Activated CD8-positive, alpha-beta T cell treated with anti-CD3 and anti-CD28 coated beads for 36 hours (primary cell): ENCODE measurements around the gene GAPDH. TPM values are rescaled to one million over a fixed set of nuclear protein-coding genes. Genes with fewer than 3 reads are reported as not detected.

Experiments used
- ATAC-seq: fragments of 200-7000 bp; cut with Tn5 transposase; one replicate; pipeline ENCODE4 v1.10.0; 2021; ENCODE audit warnings: mild to moderate bottlenecking, moderate library complexity
- CTCF ChIA-PET: fragments of 350-600 bp; sonication (Branson Sonifier 250); formaldehyde crosslinking; loops from one replicate; lab custom pipeline; 2021; ENCODE audit warnings: antibody characterized with exemption; lab: Charles Lee
- POLR2A ChIA-PET: fragments of 350-600 bp; sonication (Branson Sonifier 250); formaldehyde crosslinking; loops from one replicate; lab custom pipeline; 2021; ENCODE audit warnings: antibody characterized with exemption; lab: Charles Lee
- DNase-seq: peaks from one replicate; pipeline ENCODE4 v3.0.0-alpha.2; 2020
- H3K27ac Mint-ChIP-seq: one replicate; pipeline ENCODE4 v1.8.0; 2021; ENCODE audit warnings: mild to moderate bottlenecking, mixed read lengths
- H3K27me3 Mint-ChIP-seq: one replicate; pipeline ENCODE4 v1.8.0; 2021; ENCODE audit warnings: mixed read lengths
- H3K36me3 Mint-ChIP-seq: one replicate; pipeline ENCODE4 v1.8.0; 2021; ENCODE audit warnings: low read depth, mixed read lengths
- H3K4me1 Mint-ChIP-seq: one replicate; pipeline ENCODE4 v1.8.0; 2021; ENCODE audit warnings: low read depth, mixed read lengths
- H3K4me3 Mint-ChIP-seq: one replicate; pipeline ENCODE4 v1.8.0; 2021; ENCODE audit warnings: mild to moderate bottlenecking, moderate library complexity, mixed read lengths
- H3K9me3 Mint-ChIP-seq: one replicate; pipeline ENCODE4 v1.8.0; 2021; ENCODE audit warnings: mixed read lengths
- intact Hi-C: fragments of 100-400 bp; cut with micrococcal nuclease; formaldehyde crosslinking; loops from one replicate; pipeline ENCODE4 v1.10.0; 2022
- total RNA-seq, 2 experiments: library from RNA; stranded (reverse); gene quantifications; one replicate each; pipeline ENCODE4 v1.2.3, GENCODE V29; 2021
- TF ChIP-seq, protein P1 (sequence below): fragments of 200-600 bp; IDR thresholded peaks from one replicate; pipeline ENCODE4 v1.8.0; 2022; ENCODE audit warnings: antibody characterized with exemption, mild to moderate bottlenecking

Gene GAPDH
- total RNA-seq, 2 experiments from 2014 or later: 9,109 to 9,234 TPM

DNA sequence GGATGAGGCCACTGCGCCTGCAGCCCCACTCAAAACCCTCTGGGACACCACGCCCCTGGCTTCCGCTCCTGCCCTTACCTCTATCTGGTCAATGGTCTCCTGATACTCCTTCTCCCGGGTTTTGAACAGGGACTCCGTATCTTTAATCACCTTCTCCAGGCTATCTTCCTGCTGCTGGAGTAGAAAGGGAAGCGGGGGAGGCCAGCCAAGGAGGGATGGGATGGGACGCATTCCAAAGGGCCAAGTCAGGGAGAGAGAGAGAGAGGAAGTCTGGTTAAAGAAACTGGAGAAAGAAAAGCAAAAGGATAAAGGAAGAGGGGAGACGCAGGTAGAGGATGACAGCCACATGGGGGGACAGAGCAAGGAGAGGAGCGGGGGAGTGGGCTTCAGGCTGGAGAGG, 13.7 kb downstream of the GAPDH start:
- POLR2A ChIA-PET: interaction anchor here (1.6 to 18.1 kb wide), 2 partner anchors 9 to 10 kb away, joined by 3 to 264 read pairs; partner anchors contain the start of gene GAPDH
- no peaks in the 10 kb centered on the region for H3K9me3 Mint-ChIP-seq
- CTCF ChIA-PET: interaction anchor here (3.1 kb wide), 1 partner anchor 10 kb away, joined by 28 read pairs; no protein-coding TSS in a partner anchor

DNA sequence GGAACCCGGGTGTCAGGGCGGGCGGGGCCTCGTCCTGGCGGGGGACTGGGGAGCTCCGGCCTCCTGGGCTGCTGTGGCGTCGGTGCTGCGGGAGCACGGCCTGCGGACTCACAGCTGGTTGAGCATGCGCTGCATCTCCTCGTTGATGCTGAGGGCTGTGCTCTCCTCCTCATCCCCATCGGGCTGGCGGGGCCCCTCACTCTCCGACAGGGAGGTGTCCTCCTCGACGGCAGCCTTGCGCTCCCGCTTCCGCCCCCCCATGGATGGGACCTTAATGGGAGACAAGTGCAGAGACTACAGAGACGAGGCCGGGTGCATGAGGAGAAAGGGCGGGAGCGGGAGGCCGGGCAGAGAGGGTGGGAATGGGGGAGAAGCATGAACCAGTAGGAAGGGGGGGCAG, 14.2 kb downstream of the GAPDH start:
- TF ChIP-seq, protein P1, sequence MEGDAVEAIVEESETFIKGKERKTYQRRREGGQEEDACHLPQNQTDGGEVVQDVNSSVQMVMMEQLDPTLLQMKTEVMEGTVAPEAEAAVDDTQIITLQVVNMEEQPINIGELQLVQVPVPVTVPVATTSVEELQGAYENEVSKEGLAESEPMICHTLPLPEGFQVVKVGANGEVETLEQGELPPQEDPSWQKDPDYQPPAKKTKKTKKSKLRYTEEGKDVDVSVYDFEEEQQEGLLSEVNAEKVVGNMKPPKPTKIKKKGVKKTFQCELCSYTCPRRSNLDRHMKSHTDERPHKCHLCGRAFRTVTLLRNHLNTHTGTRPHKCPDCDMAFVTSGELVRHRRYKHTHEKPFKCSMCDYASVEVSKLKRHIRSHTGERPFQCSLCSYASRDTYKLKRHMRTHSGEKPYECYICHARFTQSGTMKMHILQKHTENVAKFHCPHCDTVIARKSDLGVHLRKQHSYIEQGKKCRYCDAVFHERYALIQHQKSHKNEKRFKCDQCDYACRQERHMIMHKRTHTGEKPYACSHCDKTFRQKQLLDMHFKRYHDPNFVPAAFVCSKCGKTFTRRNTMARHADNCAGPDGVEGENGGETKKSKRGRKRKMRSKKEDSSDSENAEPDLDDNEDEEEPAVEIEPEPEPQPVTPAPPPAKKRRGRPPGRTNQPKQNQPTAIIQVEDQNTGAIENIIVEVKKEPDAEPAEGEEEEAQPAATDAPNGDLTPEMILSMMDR: no peak
- Mint-ChIP-seq H3K27me3 (no peaks in the 10 kb centered on the region), H3K4me3 (no peak overlapping the region), H3K27ac (no peak overlapping the region), H3K36me3 (peaks cover 14% of the 10 kb centered on the region), H3K9me3 (no peaks in the 10 kb centered on the region), H3K4me1 (peaks cover 24% of the 10 kb centered on the region)
- ChIA-PET POLR2A (interaction anchor here (1.6 to 18.1 kb wide), 2 partner anchors 9 to 10 kb away, joined by 3 to 264 read pairs; partner anchors contain the start of gene GAPDH), CTCF (interaction anchor here (1.4 to 6.1 kb wide), 4 partner anchors 9 to 22 kb away, joined by 4 to 68 read pairs (median 16); no protein-coding TSS in a partner anchor)
- intact Hi-C loops: no loop called here
- ATAC-seq (no peak), DNase-seq (no peak)

More for the DNA sequence above, 13.7 kb downstream of the GAPDH start:
- Mint-ChIP-seq H3K27me3 (no peaks in the 10 kb centered on the region), H3K4me3 (no peak overlapping the region), H3K36me3 (peaks cover 14% of the 10 kb centered on the region), H3K27ac (no peak overlapping the region), H3K4me1 (peaks cover 19% of the 10 kb centered on the region)
- DNase-seq (no peak), ATAC-seq (no peak)
- intact Hi-C loops: no loop called here
- TF ChIP-seq, protein P1: no peak

DNA sequence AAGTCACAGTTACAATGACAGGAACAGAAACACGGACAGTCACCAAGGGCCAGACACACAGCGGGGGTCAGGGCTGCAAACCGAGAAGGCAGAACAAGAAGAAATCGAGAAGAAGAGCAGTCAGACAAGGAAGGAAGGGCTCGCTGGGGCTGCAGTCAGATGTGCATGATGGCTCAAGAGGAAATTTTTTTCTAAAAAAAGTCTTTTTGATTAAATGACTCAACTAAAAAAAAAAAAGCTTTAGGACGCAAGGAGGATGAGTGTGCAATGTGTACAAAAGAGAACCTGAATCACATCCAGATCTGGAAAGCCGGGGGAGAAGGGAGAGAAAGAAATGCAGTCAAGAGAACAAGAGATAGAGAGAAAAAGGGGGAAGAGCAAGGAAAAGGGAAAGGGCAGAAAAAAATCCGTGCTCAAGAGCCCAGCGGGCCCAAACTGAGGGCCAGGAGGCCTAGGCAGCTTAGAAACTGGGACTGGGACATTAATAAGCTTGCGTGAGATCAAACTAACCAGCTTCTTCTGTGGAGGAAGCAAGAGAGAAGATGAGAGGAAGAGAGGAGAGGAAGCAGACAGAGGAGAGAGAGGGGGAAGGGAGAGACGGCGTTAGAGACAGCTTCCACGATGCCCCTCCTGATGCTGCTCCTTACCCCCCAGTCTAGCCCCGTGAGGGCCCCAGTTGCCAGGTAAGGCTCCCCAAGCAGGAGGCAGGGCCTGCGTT, 14.8 kb downstream of the GAPDH start:
- TF ChIP-seq, protein P1: no peak
- peaks cover 16% of the 10 kb centered on the region for H3K36me3 Mint-ChIP-seq
- DNase-seq (no peak), ATAC-seq (no peak)
- H3K27me3 Mint-ChIP-seq: no peaks in the 10 kb centered on the region
- peaks cover 29% of the 10 kb centered on the region for H3K4me1 Mint-ChIP-seq
- H3K9me3 Mint-ChIP-seq: no peaks in the 10 kb centered on the region
- intact Hi-C loops: no loop called here
- no peak overlapping the region for H3K4me3 Mint-ChIP-seq
- ChIA-PET CTCF (interaction anchor here (1.4 to 6.1 kb wide), 3 partner anchors 9 to 22 kb away, joined by 4 to 68 read pairs (median 5); no protein-coding TSS in a partner anchor), POLR2A (interaction anchor here (1.6 to 18.1 kb wide), 2 partner anchors 9 to 11 kb away, joined by 3 to 264 read pairs; partner anchors contain the start of gene GAPDH)
- H3K27ac Mint-ChIP-seq: no peak overlapping the region

DNA sequence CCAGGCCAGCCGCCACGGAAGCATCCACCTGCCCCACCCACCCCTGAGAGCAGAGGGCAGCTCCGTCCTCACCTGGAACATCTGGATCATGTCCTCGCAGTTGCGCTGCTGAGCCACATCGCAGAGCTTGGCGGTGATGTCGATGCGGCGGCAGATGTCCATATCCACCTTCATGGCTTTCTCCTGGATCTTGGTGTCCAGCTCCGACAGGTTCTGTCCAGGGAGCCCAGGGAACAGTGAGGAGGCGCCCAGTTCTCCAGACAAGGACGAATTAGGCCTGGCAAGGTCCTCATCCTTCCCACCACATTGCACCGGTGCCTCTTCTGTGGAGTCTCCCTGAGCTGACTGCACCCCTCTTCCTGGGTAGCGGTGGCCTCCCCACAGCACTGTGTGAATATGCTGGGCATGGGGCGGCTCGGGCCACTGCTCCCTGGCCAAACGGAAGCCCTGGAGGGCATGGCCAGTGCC, 15.4 kb downstream of the GAPDH start:
- ChIA-PET POLR2A (interaction anchor here (18.1 kb wide), 1 partner anchor 11 kb away, joined by 264 read pairs; the partner anchor contains the start of gene GAPDH), CTCF (interaction anchor here (1.4 to 6.1 kb wide), 4 partner anchors 8 to 21 kb away, joined by 4 to 68 read pairs (median 7); no protein-coding TSS in a partner anchor)
- DNase-seq: no peak
- TF ChIP-seq, protein P1: no peak
- H3K27ac Mint-ChIP-seq: no peak overlapping the region
- intact Hi-C loops: no loop called here
- peaks cover 18% of the 10 kb centered on the region for H3K36me3 Mint-ChIP-seq
- H3K4me1 Mint-ChIP-seq: peaks cover 35% of the 10 kb centered on the region
- H3K4me3 Mint-ChIP-seq: no peak overlapping the region
- H3K27me3 Mint-ChIP-seq: no peaks in the 10 kb centered on the region
- ATAC-seq: no peak
- no peaks in the 10 kb centered on the region for H3K9me3 Mint-ChIP-seq
